A549 (cell line): Measurements from ENCODE around the gene UBAC2. TPM values are rescaled to one million over a fixed set of nuclear protein-coding genes. Genes with fewer than 3 reads are reported as not detected.

Experiments used
- ATAC-seq, 2 experiments: fragments of 200-7000 bp in 1 of 2; fragments of >200 bp in 1 of 2; cut with Nextera tagmentation in 1 of 2; cut with Tn5 transposase in 1 of 2; 3 replicates each; pipeline versions ENCODE4 v1.8.0 to v1.9.1; 2018 to 2020; ENCODE audit warnings: mild to moderate bottlenecking in 1 of 2, moderate library complexity in 1 of 2
- CTCF ChIA-PET: fragments of 300-600 bp; sonication (Branson Sonifier 250); formaldehyde crosslinking; extraction: SDS; loops from one replicate; lab custom pipeline; 2021; ENCODE audit warnings: antibody characterized with exemption, inconsistent platforms; lab: Yijun Ruan, JAX
- POLR2A ChIA-PET: fragments of 350-600 bp; formaldehyde crosslinking; extraction: SDS; loops from one replicate; lab custom pipeline; 2021; ENCODE audit warnings: antibody characterized with exemption, inconsistent platforms; lab: Yijun Ruan, JAX
- DNase-seq, 2 experiments: peaks; one replicate each; pipeline versions ENCODE4 v3.0.0 to v3.0.0-alpha.2; 2011 to 2016; ENCODE audit warnings: low read depth in 1 of 2, low spot score in 1 of 2
- FAIRE-seq: peaks from 2 replicates; lab custom pipeline; 2011; peaks lifted over from hg19 to GRCh38; lab: Jason Lieb, UNC
- H3K27ac ChIP-seq, 2 experiments: fragments of >200 bp; sonication (Bioruptor Twin); formaldehyde crosslinking; 3 replicates each; pipeline ENCODE4 v1.5.1; 2016 to 2017
- H3K4me1 ChIP-seq: fragments of >200 bp; sonication (Bioruptor Twin); formaldehyde crosslinking; 3 replicates; pipeline ENCODE4 v1.6.1; 2016
- H3K4me2 ChIP-seq: fragments of >200 bp; sonication (Bioruptor Twin); formaldehyde crosslinking; 3 replicates; pipeline ENCODE4 v1.6.1; 2016
- H3K4me3 ChIP-seq: fragments of >200 bp; sonication (Bioruptor Twin); formaldehyde crosslinking; 3 replicates; pipeline ENCODE4 v1.5.1; 2016
- H3K9me3 ChIP-seq: fragments of >200 bp; sonication (Bioruptor Twin); formaldehyde crosslinking; 3 replicates; pipeline ENCODE4 v1.6.1; 2016
- CHD2 ChIP-seq: fragments of 150-350 bp; IDR thresholded peaks from 2 replicates; pipeline ENCODE4 v1.6.1; 2014; ENCODE audit warnings: low read length; ENCODE audit not compliant: partially characterized antibody
- EHMT2 ChIP-seq: fragments of 200-600 bp; sonication (generic); IDR thresholded peaks from 2 replicates; pipeline ENCODE4 v1.6.1; 2016; ENCODE audit warnings: antibody characterized with exemption, low read depth, mild to moderate bottlenecking, moderate library complexity
- FOSL2 ChIP-seq, 2 experiments: fragments of 450-650 bp in 1 of 2; fragments of >200 bp in 1 of 2; sonication (Bioruptor Twin) in 1 of 2; formaldehyde crosslinking; IDR thresholded peaks; 2 replicates each; pipeline versions ENCODE4 v1.5.0 to v1.6.1; 2016 to 2020; ENCODE audit warnings: mild to moderate bottlenecking in 1 of 2, moderate library complexity in 1 of 2
- FOXS1 ChIP-seq: fragments of 250-450 bp; sonication (Bioruptor Pico); IDR thresholded peaks from 2 replicates; pipeline ENCODE4 v1.5.0; 2020; ENCODE audit warnings: mild to moderate bottlenecking, moderate library complexity
- HEYL ChIP-seq: fragments of 250-450 bp; sonication (Bioruptor Pico); IDR thresholded peaks from 2 replicates; pipeline ENCODE4 v1.8.0; 2021; ENCODE audit warnings: mild to moderate bottlenecking, moderate library complexity
- HOXA7 ChIP-seq: fragments of 250-450 bp; sonication (Bioruptor Pico); IDR thresholded peaks from 2 replicates; pipeline ENCODE4 v1.5.0; 2020; ENCODE audit warnings: mild to moderate bottlenecking, moderate library complexity
- JUNB ChIP-seq: fragments of >200 bp; sonication (Bioruptor Twin); formaldehyde crosslinking; IDR thresholded peaks from 2 replicates; pipeline ENCODE4 v1.6.1; 2016
- KDM1A ChIP-seq: fragments of 200-600 bp; sonication (generic); IDR thresholded peaks from 2 replicates; pipeline ENCODE4 v1.6.1; 2016; ENCODE audit warnings: low read depth, mild to moderate bottlenecking
- KDM5A ChIP-seq: fragments of 200-600 bp; sonication (generic); IDR thresholded peaks from 2 replicates; pipeline ENCODE4 v1.6.1; 2016; ENCODE audit warnings: antibody characterized with exemption, mild to moderate bottlenecking
- MYC ChIP-seq: IDR thresholded peaks from 2 replicates; pipeline ENCODE4 v1.6.1; 2012; ENCODE audit warnings: mild to moderate bottlenecking, inconsistent platforms, low read length, improper control_type of control experiment, borderline replicate concordance
- NFE2L2 ChIP-seq: fragments of 150-350 bp; conservative IDR thresholded peaks from 2 replicates; pipeline ENCODE4 v1.6.1; 2014; ENCODE audit warnings: low read length
- PBX3 ChIP-seq: IDR thresholded peaks from 2 replicates; pipeline ENCODE4 v1.6.1; 2012
- RFX5 ChIP-seq: fragments of 450-650 bp; IDR thresholded peaks from 2 replicates; pipeline ENCODE4 v1.7.1; 2014; ENCODE audit warnings: antibody characterized with exemption, mild to moderate bottlenecking, moderate library complexity
- RNF2 ChIP-seq: fragments of 200-600 bp; sonication (generic); IDR thresholded peaks from 2 replicates; pipeline ENCODE4 v1.6.1; 2016; ENCODE audit warnings: low read depth, mild to moderate bottlenecking, antibody characterized with exemption, moderate library complexity, borderline replicate concordance
- SREBF2 ChIP-seq: fragments of 450-650 bp; IDR thresholded peaks from 2 replicates; pipeline ENCODE4 v1.6.1; 2014; ENCODE audit warnings: mild to moderate bottlenecking, moderate library complexity
- ZFP36 ChIP-seq: fragments of 450-650 bp; IDR thresholded peaks from 2 replicates; pipeline ENCODE4 v1.6.1; 2014; ENCODE audit warnings: borderline replicate concordance; ENCODE audit not compliant: partially characterized antibody
- ZSCAN20 ChIP-seq: fragments of 250-450 bp; sonication (Bioruptor Pico); IDR thresholded peaks from 2 replicates; pipeline ENCODE4 v1.8.0; 2022; ENCODE audit warnings: mild to moderate bottlenecking, moderate library complexity
- WGBS: methylation state at CpG from one replicate; pipeline ENCODE4 v1.1.6; 2017; ENCODE audit errors: missing lambda C conversion rate; 5-methylcytosine and 5-hydroxymethylcytosine counted together
- polyA plus RNA-seq, 4 experiments: library from polyadenylated mRNA; depleted of rRNA in 3 of 4; stranded (reverse); fragments of >200 nt; fragmentation: RNase III in 1 of 4; extraction: RNeasy Plus Mini Kit Qiagen cat#74134 plus additional on column Dnase treatment in 1 of 4; gene quantifications; 2 replicates in 3 of 4; 3 replicates in 1 of 4; pipeline ENCODE4 v1.2.3, GENCODE V29; 2011 to 2017
- TF ChIP-seq, protein P1 (sequence below): fragments of 150-350 bp; IDR thresholded peaks from 2 replicates; pipeline ENCODE4 v1.6.1; 2014; ENCODE audit warnings: low read depth, mild to moderate bottlenecking, low read length
- TF ChIP-seq, protein P2 (sequence below): fragments of 200-600 bp; sonication (generic); IDR thresholded peaks from 2 replicates; pipeline ENCODE4 v1.6.1; 2016; ENCODE audit warnings: antibody characterized with exemption, mild to moderate bottlenecking, moderate library complexity

UBAC2 gene
- polyA plus RNA-seq, 2 of the 4 experiments (the other 2 are of a cell fraction) = 61.6 to 103 TPM

DNA sequence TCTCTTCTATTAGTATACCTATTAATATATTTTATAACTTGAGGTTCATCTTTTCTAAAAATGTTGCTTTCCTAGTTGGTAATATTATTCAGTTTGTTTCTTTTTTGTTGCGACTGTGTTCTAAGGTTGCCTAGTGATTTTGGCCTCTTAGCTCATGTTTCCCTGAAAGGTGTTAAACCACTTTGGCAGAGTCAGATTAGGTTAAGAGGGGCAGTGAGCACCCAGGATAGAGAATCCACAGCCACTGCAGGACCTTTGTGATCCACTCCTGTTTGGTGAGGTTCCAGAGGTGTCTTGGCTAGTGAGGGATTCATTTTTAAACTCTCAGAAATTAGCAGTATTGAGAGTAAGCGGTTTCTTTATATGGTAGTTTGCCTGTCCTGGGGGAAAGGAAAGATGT lies 72.5 kb downstream of the UBAC2 start:
- ATAC-seq (no peak), DNase-seq (no peak), FAIRE-seq (no peak)
- POLR2A ChIA-PET = no interaction called here
- H3K9me3 ChIP-seq = peaks cover 4% of the 10 kb centered on the region; the same call in 1 of the 3 replicates
- H3K27ac ChIP-seq = no peak overlapping the region
- 96% methylated on average over 2 of the region's 2 CpGs for WGBS
- CTCF ChIA-PET = interaction anchor here (0.7 kb wide), 1 partner anchor 96 kb away, joined by 3 read pairs; no protein-coding TSS in a partner anchor
- no peak for TF ChIP-seq HEYL (CRISPR knock-in tag)
- no peak for TF ChIP-seq KDM5A
- no peak for TF ChIP-seq JUNB
- TF ChIP-seq EHMT2 = no peak
- TF ChIP-seq FOXS1 = no peak
- no peaks in the 10 kb centered on the region for H3K4me1 ChIP-seq
- H3K4me2 ChIP-seq = no peak overlapping the region
- H3K4me3 ChIP-seq = no peak overlapping the region

GRCh38 chr13:99275093-99275469 lies 74.4 kb downstream of the UBAC2 start:
- 44% methylated on average over 1 of the region's 1 CpG for WGBS

DNA sequence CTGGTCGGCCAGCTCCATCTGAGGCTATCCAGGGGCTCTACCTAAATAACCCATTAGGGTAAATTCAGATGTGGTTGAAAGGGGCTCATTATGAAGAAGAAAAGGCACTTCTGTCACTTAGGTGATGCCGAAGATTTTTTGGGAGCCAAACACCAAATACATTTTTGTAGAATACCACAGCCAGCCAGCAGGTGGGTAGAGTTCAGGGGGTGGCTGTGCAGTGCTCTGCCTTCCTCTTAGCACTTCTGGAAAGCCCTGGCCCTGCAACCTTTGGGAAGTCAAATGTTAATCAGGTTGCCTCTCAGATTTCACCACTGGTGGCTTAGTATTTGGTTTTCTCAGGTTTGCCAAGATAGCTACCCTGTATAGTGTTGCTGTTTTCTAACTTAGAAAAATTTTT lies 76.1 kb downstream of the UBAC2 start:
- no peak overlapping the region for H3K4me2 ChIP-seq
- DNase-seq = no peak
- ChIA-PET POLR2A (no interaction called here), CTCF (interaction anchor here (0.7 to 1.8 kb wide), 3 partner anchors 10 to 160 kb away, joined by 3 to 4 read pairs (median 4); no protein-coding TSS in a partner anchor)
- no peak for TF ChIP-seq PBX3
- TF ChIP-seq, protein P1, sequence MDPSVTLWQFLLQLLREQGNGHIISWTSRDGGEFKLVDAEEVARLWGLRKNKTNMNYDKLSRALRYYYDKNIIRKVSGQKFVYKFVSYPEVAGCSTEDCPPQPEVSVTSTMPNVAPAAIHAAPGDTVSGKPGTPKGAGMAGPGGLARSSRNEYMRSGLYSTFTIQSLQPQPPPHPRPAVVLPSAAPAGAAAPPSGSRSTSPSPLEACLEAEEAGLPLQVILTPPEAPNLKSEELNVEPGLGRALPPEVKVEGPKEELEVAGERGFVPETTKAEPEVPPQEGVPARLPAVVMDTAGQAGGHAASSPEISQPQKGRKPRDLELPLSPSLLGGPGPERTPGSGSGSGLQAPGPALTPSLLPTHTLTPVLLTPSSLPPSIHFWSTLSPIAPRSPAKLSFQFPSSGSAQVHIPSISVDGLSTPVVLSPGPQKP = no peak
- TF ChIP-seq, protein P2, sequence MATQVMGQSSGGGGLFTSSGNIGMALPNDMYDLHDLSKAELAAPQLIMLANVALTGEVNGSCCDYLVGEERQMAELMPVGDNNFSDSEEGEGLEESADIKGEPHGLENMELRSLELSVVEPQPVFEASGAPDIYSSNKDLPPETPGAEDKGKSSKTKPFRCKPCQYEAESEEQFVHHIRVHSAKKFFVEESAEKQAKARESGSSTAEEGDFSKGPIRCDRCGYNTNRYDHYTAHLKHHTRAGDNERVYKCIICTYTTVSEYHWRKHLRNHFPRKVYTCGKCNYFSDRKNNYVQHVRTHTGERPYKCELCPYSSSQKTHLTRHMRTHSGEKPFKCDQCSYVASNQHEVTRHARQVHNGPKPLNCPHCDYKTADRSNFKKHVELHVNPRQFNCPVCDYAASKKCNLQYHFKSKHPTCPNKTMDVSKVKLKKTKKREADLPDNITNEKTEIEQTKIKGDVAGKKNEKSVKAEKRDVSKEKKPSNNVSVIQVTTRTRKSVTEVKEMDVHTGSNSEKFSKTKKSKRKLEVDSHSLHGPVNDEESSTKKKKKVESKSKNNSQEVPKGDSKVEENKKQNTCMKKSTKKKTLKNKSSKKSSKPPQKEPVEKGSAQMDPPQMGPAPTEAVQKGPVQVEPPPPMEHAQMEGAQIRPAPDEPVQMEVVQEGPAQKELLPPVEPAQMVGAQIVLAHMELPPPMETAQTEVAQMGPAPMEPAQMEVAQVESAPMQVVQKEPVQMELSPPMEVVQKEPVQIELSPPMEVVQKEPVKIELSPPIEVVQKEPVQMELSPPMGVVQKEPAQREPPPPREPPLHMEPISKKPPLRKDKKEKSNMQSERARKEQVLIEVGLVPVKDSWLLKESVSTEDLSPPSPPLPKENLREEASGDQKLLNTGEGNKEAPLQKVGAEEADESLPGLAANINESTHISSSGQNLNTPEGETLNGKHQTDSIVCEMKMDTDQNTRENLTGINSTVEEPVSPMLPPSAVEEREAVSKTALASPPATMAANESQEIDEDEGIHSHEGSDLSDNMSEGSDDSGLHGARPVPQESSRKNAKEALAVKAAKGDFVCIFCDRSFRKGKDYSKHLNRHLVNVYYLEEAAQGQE = no peak
- no peak for TF ChIP-seq KDM1A
- no peak for TF ChIP-seq EHMT2
- no peak for TF ChIP-seq RNF2
- no peak for TF ChIP-seq CHD2
- no peak for TF ChIP-seq SREBF2
- no peak for TF ChIP-seq HOXA7 (CRISPR knock-in tag)
- no peak for TF ChIP-seq FOSL2 (IDR thresholded peaks at IDR 0.05)
- TF ChIP-seq FOSL2 (CRISPR knock-in tag; IDR thresholded peaks at IDR 0.05) = no peak
- no peak for TF ChIP-seq KDM5A
- TF ChIP-seq RFX5 = no peak
- no peak for TF ChIP-seq HEYL (CRISPR knock-in tag)
- TF ChIP-seq NFE2L2 = no peak
- no peak for TF ChIP-seq MYC
- TF ChIP-seq, all 56 proteins: peak for 0
- 92% methylated on average over 2 of the region's 2 CpGs for WGBS
- FAIRE-seq (no peak), ATAC-seq (no peak)
- no peaks in the 10 kb centered on the region for H3K4me1 ChIP-seq
- no peak overlapping the region for H3K4me3 ChIP-seq
- H3K27ac ChIP-seq = no peak overlapping the region
- H3K9me3 ChIP-seq = peaks cover 4% of the 10 kb centered on the region; the same call in 1 of the 3 replicates

More at GRCh38 chr13:99275093-99275469, 74.4 kb downstream of the UBAC2 start:
- ATAC-seq (no peak), DNase-seq (no peak), FAIRE-seq (no peak)
- no peak overlapping the region for H3K4me2 ChIP-seq
- H3K4me1 ChIP-seq = no peaks in the 10 kb centered on the region
- POLR2A ChIA-PET = no interaction called here
- CTCF ChIA-PET = interaction anchor here (1.3 to 1.6 kb wide), 4 partner anchors 9 to 162 kb away, joined by 4 to 6 read pairs (median 6); no protein-coding TSS in a partner anchor
- no peak overlapping the region for H3K4me3 ChIP-seq
- TF ChIP-seq MYC (no peak), ZSCAN20 (CRISPR knock-in tag) (no peak), KDM5A (no peak), ZFP36 (no peak)
- TF ChIP-seq, protein P1 = no peak
- H3K9me3 ChIP-seq = peaks cover 4% of the 10 kb centered on the region; the same call in 1 of the 3 replicates
- H3K27ac ChIP-seq = no peak overlapping the region
